IPS-11a (cell line): ENCODE data around the gene SYNGR3.
"Not testable (repeated sequence)": the region's sequence is repeated elsewhere in the genome, so short reads cannot be mapped to it uniquely, and the experiment has no call there.

Source experiments
- H3K4me3 ChIP-seq: one replicate; pipeline ENCODE4 v1.5.1; 2013; ENCODE audit warnings: low read depth, low read length, control low read depth

The SYNGR3 gene, protein sequence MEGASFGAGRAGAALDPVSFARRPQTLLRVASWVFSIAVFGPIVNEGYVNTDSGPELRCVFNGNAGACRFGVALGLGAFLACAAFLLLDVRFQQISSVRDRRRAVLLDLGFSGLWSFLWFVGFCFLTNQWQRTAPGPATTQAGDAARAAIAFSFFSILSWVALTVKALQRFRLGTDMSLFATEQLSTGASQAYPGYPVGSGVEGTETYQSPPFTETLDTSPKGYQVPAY

DNA sequence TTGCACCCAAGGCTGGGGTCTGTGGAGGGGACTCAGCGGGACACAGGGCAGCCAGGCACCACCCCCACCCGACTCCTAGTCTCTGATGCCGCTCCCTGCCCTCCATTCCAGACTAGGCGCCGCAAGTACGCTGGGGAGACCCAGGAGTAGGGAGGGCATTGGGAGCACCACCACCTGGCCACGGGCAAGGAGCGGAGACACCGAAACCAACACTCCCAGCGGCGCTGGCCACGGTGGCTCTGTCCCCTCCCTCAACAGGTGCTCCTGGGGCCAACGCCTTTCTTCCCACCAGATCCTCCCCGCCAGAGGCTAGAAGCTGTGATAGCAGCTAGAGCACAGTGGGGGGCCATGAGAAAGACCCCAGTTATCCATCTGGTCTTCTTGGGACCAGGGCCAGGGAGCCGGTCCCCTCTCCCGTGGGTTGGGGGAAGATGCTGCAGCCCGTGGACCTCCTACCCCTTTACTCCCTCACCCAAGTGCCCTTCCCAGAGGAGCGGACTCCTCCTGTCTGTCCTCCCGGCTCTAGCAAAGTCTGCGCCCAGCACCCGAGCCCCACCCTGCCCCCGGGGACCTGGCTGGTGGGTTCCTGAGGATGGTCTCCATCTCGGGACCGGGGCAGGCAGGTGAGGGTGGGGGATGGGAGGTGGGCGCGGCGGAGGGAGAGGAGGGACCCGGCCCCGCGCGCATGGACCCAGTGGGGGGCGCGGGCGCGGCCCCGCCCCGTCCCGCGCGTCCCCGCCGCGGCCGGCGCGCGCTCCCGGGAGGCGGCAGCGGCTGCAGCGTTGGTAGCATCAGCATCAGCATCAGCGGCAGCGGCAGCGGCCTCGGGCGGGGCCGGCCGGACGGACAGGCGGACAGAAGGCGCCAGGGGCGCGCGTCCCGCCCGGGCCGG, at the start of gene SYNGR3:
Gene SYNGR3, plus strand, starts transcription at position 762 of the 892 bp plus-strand sequence. CDS start 133 bp downstream, outside the sequence.
- H3K4me3 ChIP-seq = peak within 1 kb of the TSS; percentile 56

DNA sequence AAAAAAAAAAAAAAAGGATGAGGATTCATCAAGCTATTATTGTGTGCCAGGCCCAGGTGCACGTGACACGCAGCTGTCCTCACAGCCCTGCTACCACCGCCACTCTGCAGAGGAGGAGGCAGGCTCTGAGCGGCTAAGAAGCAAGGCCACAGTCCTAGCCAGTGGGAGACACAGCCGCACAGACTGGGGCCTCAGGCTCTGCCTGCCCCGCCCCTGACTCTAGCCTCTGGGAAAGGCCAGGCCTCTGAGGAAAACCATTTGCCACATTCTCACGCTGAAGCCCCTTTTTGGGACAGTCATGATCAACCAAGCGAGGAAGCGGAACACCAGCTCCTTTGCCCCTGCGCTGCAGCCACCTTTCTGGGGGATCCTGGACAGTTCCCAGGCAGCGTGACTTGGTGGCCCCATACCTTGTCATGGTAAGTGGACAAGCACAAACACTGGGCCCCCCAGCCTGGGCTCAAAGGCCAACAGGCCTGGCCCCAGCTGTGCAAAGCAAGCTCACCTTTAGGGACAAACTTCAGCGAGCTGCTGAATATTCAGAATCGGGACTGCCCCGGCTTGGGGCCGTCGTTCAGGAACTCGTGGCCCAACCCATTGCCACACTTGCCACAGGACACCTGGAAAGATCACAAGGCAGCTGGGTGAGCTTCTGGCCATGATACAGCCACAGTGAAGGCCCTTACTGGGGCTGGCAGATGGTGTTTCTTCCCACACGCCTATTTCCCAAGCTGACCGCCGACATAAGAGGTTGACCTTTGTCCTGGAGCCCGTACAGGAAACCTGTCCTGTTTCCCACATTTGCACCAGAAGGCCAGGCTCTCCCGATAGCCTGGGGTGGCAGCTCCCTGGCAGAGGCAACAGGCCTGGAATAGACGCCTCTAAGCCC, 49.3 kb upstream of the SYNGR3 start:
- no peak overlapping the region for H3K4me3 ChIP-seq

DNA sequence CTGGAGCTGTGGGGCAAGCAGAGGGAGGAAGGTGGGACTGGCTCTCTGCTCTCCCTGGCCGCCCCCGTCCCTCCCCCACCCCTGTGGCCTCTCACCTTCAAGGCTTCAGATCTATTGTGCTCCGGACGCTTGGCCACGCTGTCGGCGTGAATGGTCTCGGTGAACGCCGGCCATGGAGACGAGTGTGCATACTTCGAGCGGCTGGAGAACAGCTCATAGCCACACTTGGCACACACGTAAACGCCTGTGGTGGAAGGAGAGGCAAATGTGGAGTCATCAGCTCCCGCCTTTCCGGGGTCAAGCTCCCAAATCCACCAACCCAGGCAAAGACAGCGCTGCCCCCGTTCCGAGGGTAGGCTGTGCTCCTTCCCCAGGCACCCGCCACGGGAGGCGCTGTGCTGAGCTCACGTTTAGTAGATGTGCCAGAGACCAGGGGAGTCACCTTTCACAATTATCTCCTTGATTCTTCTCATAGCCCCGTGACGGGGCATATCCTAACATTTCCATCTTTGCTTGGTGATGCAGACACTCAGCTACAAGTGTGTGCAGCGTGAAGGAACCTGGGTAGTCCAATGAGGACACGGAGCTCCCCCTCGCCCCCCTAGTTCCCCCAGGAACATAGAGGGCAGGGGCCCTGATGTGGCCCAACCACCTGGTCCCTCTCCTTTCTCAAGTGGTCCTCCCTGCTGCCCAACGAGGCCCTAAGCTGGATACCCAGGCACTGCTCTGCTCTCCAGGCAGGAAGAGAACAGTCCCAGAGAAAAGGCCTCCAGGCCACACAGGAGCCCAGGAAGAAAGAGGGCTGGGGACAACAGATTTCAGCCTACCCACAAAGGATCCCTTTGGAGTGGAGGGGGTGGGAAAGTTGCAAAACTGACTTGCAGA, 48.4 kb upstream of the SYNGR3 start:
- no peak overlapping the region for H3K4me3 ChIP-seq

DNA sequence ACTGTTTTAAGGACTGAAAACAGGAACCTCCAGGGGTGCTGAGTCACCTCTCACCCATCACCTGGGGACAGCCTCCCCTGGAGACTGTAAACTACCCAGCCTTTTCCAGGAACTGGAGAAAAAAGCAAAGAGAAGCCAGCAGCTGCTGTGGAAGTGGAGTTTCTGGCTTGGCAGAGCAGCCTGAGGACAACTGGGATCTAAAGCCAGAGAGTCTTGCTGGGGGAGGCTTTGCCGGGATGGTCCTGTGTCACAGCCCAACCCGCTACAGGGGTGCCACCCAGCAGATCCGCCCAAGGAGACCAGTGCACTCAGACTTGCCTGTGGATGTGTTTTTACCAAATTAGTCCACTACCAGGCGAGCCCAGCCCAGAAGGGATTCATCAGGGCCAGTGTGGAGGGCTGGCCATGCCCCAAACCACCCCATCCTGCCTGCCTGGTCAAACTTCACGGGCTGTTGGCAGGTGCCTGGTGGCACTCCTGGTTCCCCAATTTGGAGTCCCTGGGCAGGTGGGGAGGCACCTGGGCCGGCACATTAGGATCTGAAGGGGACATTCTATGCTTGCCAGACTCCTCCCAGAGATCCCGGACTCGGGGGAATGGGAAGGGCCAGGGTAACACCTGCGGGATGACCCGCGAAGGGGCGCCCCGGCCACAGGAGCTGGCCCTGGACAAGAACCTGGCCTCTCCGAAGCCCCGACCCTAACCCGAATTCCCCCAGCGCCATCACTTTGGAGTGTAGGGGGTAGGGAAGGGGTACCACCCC, 47.5 kb upstream of the SYNGR3 start:
- H3K4me3 ChIP-seq = peak overlapping the region; percentile 72

DNA sequence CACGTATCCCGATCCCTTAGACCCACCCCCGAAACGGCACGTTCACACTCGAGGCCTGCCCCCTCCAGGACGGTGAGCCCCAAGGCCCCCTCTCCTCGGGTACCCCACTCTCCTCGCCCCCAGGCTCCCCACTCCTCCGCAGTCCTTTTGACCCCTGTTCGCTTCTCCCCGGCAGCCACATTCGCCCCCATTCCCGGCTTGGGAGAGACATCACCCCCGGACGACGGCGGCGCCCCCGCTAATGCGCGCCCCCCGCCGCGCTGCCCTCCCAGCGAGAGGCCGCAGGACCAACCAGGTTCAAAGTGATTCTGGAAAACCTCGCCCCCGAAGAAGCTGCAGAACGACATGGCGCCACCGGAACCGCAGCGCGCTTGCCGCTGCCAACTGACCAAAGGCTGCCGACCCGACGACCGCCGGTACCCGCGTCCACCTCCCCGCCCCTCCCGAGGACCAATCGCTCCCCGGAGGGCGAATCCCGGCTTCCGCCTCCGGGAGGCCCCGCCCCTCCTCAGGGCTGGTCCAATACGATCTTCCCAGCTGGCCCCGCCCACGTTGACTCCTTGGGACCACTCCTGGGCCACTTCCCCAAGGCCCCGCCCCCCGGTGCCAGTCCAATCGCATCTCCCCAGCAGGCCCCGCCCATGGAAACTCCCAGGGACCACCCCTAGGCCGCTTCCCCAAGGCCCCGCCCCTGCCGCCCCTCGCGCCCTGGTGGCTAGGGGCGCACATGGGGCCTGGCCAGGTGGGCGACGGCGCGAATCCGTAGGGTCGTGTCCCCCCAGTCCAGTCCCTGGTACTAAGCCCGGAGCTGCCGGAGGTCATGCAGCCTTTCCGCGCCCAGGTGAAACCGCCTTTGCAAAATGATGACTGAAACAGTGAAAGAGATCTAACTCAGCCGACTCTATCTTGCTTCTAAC, 46.7 kb upstream of the SYNGR3 start, which contains the start of gene MSRB1:
Gene MSRB1, minus strand, starts transcription at position 390 of the 917 bp plus-strand sequence. Its CDS starts 43 bp downstream, at position 347.
- H3K4me3 ChIP-seq = peak within 1 kb of the TSS; percentile 72

DNA sequence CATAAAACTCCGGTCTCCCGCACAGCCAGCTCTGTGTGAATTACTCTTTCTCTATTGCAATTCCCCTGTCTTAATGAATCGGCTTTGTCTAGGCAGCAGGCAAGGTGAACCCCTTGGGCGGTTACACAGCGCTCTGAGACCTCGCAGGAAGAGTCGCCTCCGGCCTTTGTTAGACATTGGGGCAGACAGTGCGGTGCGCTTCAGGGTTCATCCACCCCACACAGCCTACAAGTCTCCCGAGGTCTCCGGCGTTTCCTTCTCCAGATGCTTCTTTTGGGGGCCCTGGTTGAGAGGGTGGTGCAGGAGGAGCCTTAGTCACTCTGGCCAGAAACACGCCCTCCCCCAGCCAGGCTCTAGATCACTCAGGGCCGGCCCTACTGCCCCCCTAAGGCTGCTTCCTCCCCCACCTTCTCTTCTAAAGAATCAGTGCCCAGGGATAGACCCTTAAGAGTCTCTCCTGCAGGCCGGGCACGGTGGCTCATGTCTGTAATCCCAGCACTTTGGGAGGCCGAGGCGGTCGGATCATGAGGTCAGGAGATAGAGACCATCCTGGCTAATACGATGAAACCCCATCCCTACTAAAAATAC, 45.1 kb upstream of the SYNGR3 start:
- no peak overlapping the region for H3K4me3 ChIP-seq

DNA sequence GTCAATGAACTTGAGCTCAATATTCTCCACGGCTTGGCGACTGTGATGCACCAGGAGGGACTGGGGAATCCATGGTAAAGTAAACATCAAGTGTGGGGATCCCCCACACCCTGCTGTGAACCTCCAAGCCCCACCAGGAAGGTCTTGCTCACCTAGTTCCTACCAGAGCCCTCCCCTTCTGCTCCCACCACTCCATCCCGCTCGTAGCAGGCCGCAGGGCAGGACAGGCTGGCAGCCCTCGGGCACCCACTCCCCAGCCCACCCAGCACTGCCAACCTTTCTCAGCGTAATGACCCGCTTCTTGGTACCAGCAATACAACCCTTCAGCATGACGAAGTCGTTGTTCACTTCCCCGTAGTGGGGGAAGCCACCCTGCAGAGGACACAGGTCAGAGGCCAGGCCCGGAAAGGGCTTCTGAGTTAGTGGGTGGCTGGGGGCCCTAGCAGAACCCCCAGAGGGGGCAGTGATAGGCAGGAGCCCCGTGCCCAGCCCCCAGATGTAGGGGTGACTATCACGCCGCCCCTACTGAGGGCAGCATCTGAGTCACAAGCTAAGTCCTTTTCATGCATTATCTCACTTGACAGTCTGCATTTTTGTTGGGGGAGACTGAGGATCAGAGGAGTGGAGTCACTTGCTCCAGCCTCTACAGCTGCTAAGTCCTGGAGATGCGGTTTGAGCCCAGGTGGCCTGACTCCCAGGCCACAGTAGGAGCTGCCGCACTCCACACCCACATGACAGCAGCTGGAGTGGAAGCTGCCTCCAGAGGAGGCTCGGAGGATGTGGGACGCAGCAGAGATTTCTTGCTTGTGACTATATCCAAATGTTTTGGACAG, 44.0 kb upstream of the SYNGR3 start:
- no peak overlapping the region for H3K4me3 ChIP-seq

DNA sequence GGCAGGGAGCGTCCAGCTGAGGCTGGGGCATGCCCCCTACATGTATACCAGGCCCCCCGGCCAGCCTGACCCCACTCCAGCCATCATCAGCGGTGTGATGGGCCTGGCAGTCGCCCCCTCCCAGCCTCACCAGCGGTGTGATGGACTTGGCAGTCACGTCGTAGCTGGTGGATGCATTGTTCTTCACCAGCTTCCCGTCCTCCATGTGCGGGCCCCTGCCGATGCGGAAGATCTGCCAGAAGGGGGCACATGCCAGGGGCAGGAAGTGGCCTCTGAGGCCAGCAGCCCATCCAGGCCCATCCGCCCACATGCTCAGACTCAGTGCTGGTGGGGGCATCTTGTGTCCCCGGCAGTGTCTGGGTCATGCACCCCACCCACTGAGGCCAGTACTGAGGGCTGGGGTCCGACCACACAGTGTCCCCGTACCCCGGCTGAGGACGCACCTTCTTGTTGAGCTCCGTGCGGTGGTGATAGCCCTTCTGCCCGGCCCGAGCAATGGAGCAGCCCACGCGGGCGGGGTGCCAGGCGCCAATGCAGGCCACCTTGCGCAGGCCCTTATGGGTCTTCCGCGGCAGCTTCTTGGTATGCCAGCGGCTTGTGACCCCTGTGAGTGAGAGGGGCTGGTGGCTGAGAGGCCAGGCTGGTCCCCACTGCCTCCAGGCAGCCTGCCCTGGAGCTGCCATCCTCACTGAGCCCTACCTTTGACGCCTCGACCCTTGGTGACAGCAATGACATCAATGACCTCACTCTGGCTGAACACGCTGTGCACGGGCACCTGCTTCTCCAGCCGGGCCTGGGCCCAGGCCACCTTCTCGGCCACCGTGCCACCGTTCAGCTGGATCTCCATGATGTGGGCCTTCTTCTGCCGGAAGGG, 43.0 kb upstream of the SYNGR3 start:
- H3K4me3 ChIP-seq = no peak overlapping the region

DNA sequence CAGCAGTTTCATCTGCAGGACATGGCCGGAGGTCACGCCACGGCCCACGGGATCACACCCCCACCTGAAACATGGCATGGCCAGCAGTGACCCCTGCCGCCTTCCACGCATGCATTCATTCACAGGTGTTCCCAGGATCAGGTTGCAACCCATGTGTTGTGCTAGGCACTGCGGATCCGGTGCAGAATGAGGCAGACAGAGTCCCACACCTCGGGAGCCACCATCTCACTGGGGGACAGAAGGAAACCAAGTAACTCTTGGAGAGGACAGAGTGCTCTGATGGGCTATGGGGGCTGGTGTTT, 42.5 kb upstream of the SYNGR3 start:
- no peak overlapping the region for H3K4me3 ChIP-seq

DNA sequence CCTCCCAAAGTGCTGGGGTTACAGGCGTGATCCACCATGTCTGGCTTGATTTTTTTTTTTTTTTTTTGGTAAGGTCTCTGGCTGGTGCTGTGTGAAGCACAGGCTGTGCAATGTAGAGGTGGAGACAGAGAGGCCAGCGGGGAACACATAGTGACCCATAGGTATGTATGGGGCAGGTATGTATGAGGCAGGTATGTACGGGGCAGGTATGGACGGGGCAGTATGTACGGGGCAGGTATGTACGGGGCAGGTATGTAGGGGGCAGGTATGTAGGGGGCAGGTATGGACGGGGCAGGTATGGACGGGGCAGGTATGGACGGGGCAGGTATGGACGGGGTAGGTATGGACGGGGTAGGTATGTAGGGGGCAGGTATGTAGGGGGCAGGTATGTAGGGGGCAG, 40.3 kb upstream of the SYNGR3 start:
- no peak overlapping the region for H3K4me3 ChIP-seq

DNA sequence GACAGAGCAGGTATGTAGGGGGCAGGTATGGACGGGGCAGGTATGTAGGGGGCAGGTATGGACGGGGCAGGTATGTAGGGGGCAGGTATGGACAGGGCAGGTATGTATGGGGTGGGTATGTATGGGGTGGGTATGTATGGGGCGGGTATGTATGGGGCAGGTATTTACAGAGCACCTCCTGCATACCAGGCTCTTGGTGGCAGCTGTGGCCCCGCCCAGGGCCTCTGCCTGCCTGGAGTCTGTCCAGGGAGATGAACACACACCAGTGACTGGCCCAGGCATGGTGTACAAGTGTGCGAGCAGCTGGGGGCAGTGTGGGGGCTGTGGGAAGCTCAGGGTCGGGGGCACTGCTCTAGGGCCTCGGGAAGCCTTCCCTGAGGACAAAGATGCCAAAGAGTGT, 39.7 kb upstream of the SYNGR3 start:
- no peak overlapping the region for H3K4me3 ChIP-seq

DNA sequence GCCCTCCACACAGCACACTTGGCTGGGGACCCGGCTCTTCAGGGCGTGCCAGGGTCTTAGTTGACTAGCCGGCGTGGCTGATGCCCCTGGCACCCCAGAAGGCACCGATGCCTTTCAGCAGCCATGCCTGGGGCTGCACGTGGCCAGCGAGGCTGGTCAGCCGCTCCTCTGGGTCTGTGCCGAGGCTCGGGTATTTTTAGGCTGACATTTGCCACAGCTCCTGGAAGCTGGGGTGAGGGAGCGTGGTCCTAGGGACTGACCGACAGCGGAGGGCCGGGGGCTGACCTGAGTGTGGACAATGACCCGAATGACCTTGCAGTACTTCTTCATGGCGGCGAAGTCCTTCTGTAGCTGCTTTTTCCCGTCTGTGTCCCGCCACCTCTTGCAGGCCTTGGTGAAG, 39.2 kb upstream of the SYNGR3 start:
- no peak overlapping the region for H3K4me3 ChIP-seq

DNA sequence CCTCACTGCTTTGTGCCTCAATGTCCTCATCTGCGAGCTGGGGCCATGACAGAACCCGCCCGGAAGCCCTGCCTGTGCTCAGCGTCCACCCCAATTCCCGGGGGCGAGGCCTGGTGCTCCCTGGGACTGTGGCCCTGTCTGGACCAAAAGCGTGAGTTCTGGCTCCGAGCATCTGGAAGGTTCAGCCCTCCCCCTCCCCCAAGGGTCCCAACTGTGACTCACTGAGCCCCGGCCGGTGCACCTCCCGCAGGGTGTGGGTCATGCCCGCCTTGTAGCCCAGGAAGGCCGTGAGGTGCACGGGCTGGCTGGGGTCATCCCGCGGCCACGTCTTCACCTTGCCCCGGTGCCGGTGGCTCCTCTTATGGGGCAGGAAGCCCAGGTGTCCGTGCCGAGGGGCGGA, 36.0 kb upstream of the SYNGR3 start:
- no peak overlapping the region for H3K4me3 ChIP-seq

DNA sequence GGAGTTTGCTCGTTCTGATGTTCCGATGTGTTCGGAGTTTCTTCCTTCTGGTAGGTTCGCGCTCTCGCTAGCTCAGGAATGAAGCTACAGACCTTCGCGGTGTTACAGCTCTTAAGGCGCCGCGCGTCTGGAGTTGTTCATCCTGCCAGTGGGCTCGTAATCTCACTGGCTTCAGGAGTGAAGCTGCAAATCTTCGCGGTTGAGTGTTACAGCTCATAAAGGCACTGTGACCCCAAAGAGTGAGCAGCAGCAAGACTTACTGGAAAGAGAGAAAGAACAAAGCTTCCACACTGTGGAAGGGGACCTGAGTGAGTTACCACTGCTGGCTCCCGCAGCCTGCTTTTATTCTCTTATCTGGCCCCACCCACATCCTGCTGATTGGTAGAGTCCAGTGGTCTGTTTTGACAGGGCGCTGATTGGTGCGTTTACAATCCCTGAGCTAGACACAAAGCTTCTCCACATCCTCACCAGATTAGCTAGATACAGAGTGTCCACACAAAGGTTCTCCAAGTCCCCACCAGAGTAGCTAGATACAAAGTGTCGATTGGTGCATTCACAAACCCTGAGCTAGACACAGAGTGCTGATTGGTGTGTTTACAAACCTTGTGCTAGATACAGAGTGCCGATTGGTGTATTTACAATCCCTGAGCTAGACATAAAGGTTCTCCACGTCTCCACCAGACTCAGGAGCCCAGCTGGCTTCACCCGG, 32.2 kb upstream of the SYNGR3 start:
- H3K4me3 ChIP-seq = not testable (repeated sequence)

DNA sequence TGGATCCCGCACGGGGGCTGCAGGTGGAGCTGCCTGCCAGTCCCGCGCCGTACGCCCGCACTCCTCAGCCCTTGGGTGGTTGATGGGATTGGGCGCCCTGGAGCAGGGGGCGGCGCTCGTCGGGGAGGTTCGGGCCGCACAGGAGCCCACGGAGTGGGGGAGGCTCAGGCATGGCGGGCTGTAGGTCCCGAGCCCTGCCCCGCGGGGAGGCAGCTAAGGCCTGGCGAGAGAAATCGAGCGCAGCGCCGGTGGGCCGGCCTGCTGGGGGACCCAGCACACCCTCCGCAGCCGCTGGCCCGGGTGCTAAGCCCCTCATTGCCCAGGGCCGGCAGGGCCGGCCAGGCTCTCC, 31.7 kb upstream of the SYNGR3 start:
- H3K4me3 ChIP-seq = not testable (repeated sequence)

DNA sequence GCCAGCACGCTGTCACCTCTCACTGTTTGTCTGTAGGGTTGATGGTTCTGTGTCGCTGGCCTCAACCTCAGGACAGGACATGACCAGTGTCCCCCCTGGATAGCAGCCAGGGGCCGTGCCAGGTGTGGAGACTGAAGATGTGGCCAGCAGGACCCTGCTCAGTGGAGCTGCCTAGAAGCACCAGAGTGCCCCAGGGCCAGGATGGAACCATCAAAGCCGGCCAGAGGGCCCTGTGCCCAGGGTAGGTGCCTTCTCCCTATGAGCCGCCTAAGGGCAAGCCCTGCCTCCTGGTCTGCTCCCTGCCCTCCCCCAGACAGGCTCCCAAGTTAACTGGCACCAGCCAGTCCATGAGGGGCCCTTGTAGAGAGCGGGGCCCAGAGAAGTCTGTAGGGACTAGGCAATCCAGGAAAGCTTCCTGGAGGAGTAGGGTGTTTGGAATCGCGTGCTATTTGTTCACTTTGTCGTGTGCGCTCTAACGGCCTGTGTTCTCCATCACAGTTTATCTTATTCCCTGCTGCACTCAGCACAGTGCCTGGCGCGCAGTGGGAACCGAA, 31.0 kb upstream of the SYNGR3 start:
- peak overlapping the region; percentile 83 for H3K4me3 ChIP-seq
